Pancreas (tissue), 10 donors: ENCODE results near the gene LYG1. TPM values are rescaled to one million over a fixed set of nuclear protein-coding genes. Genes with fewer than 3 reads are reported as not detected.

Experiments used
- ATAC-seq, 4 donors: fragments of 200-7000 bp; cut with Tn5 transposase; one replicate each; pipeline versions ENCODE4 v1.8.0 to v1.9.1; 2020; ENCODE audit warnings: mild to moderate bottlenecking in 4 of 4, moderate library complexity in 4 of 4
- DNase-seq, 6 donors: peaks; one replicate each; pipeline ENCODE4 v3.0.0-alpha.2; 2020
- FAIRE-seq: peaks from 2 replicates; lab custom pipeline; 2012; peaks lifted over from hg19 to GRCh38; lab: Jason Lieb, UNC
- H3K27ac ChIP-seq, 4 donors: fragments of 200-600 bp; sonication (generic); 1 replicate in 3 of 4; 2 replicates in 1 of 4; pipeline versions ENCODE4 v1.5.0 to v1.8.0; 2020
- H3K27me3 ChIP-seq, 4 donors: fragments of 200-600 bp; one replicate each; pipeline ENCODE4 v1.8.0; 2021
- H3K36me3 ChIP-seq, 3 donors: fragments of 200-600 bp; sonication (generic) in 1 of 3; one replicate each; pipeline versions ENCODE4 v1.5.0 to v1.8.0; 2020 to 2021
- H3K4me1 ChIP-seq, 3 donors: fragments of 200-600 bp; one replicate each; pipeline ENCODE4 v1.8.0; 2021
- H3K4me3 ChIP-seq, 4 donors: fragments of 200-600 bp; sonication (generic) in 2 of 4; one replicate each; pipeline versions ENCODE4 v1.5.0 to v1.8.0; 2020 to 2021
- H3K9me3 ChIP-seq, 4 donors: fragments of 200-600 bp; one replicate each; pipeline ENCODE4 v1.8.0; 2021
- CTCF ChIP-seq, 4 donors: fragments of 200-600 bp; sonication (generic) in 3 of 4; IDR thresholded peaks; one replicate each; pipeline versions ENCODE4 v1.5.0 to v1.8.0; 2021; ENCODE audit warnings: antibody characterized with exemption in 4 of 4
- WGBS, 2 donors: extraction: QIAGEN DNeasy Blood & Tissue Kit; methylation state at CpG; one replicate each; pipeline ENCODE4 v1.1.7; 2013; 5-methylcytosine and 5-hydroxymethylcytosine counted together
- intact Hi-C, 3 donors: fragments of 100-400 bp; cut with DNase I; formaldehyde crosslinking; loops; one replicate each; pipeline versions ENCODE4 v1.11.1 to v1.14.2; 2022
- polyA plus RNA-seq, 2 donors: library from polyadenylated mRNA; stranded (reverse); fragments of 200-250 nt; gene quantifications; one replicate each; pipeline ENCODE4 v1.2.3, GENCODE V29; 2013
- total RNA-seq, 6 donors: library from RNA; stranded (reverse); fragmentation: NEBNext Ultra II Directional in 4 of 6; extraction: Animal tissue kit (Norgen Biotek cat#: 25700) in 4 of 6; gene quantifications; one replicate each; pipeline versions ENCODE4 v1.2.1 to v1.2.4, GENCODE V29; 2021 to 2023
- donor health status: healthy with polysubstance abuse.
- donor health status: DM: no; HTN: no; CAD: no; lungs with moderate emphysema.
- donor health status: DM: no; HTN: no; CAD: no.
- donor health status: control.
- donor health status: control.
- donor health status: Bipolar disorder and iron deficiency.
- donor health status: DM: yes; HTN: yes; CAD: no.
- donor health status: DM: no; HTN: no; CAD: no.
- donor health status: DM: no; HTN: no; CAD: no.
- donor health status: DM: yes; HTN: yes; CAD: no.

The LYG1 gene
- total and polyA plus RNA-seq, 8 donors, result 0.17 to 3.0 (median 0.56) TPM; not detected in 2

- H3K4me3 ChIP-seq, result no peak overlapping the region
- DNase-seq (no peak), FAIRE-seq (no peak), ATAC-seq (no peak)
- intact Hi-C loops, result no loop called here
- H3K27ac ChIP-seq, result no peak overlapping the region
- no peaks in the 10 kb centered on the region for H3K27me3 ChIP-seq
- TF ChIP-seq CTCF (IDR thresholded peaks at IDR 0.05), result no peak
- no peaks in the 10 kb centered on the region for H3K4me1 ChIP-seq
- no peaks in the 10 kb centered on the region for H3K36me3 ChIP-seq
- WGBS, 2 donors, result 80 to 84% methylated on average over 7 of the region's 7 CpGs
- no peaks in the 10 kb centered on the region for H3K9me3 ChIP-seq
Measured at GRCh38 chr2:99275882-99276281, 25.1 kb downstream of the LYG1 start.

GRCh38 chr2:99261242-99261641 lies 39.8 kb downstream of the LYG1 start:
- no peaks in the 10 kb centered on the region for H3K36me3 ChIP-seq
- no peak overlapping the region for H3K4me3 ChIP-seq
- H3K4me1 ChIP-seq, result no peaks in the 10 kb centered on the region
- intact Hi-C loops, result no loop called here
- H3K27ac ChIP-seq, result no peak overlapping the region
- no peaks in the 10 kb centered on the region for H3K27me3 ChIP-seq
- no peak for ATAC-seq
- no peak for DNase-seq
- H3K9me3 ChIP-seq, result no peaks in the 10 kb centered on the region
- WGBS, 2 donors, result 70 to 73% methylated on average over 4 of the region's 4 CpGs
- no peak for FAIRE-seq
- TF ChIP-seq CTCF (IDR thresholded peaks at IDR 0.05), result no peak

- no peak for FAIRE-seq
Measured at GRCh38 chr2:99260184-99260583, 40.8 kb downstream of the LYG1 start.

GRCh38 chr2:99259465-99259864 lies 41.5 kb downstream of the LYG1 start:
- ATAC-seq (no peak), DNase-seq (no peak), FAIRE-seq (no peak)
- Histone ChIP-seq H3K27ac (no peak overlapping the region), H3K27me3 (no peaks in the 10 kb centered on the region), H3K4me1 (no peaks in the 10 kb centered on the region), H3K36me3 (no peaks in the 10 kb centered on the region), H3K4me3 (no peak overlapping the region), H3K9me3 (no peaks in the 10 kb centered on the region)
- TF ChIP-seq CTCF (IDR thresholded peaks at IDR 0.05), result no peak
- intact Hi-C loops, result no loop called here
- WGBS, 2 donors, result 75 to 85% methylated on average over 4 of the region's 4 CpGs

More at GRCh38 chr2:99260184-99260583, 40.8 kb downstream of the LYG1 start:
- Histone ChIP-seq H3K9me3 (no peaks in the 10 kb centered on the region), H3K27ac (no peak overlapping the region), H3K36me3 (no peaks in the 10 kb centered on the region), H3K27me3 (no peaks in the 10 kb centered on the region), H3K4me3 (no peak overlapping the region), H3K4me1 (no peaks in the 10 kb centered on the region)
- TF ChIP-seq CTCF (IDR thresholded peaks at IDR 0.05), result no peak
- ATAC-seq (no peak), DNase-seq (no peak)
- intact Hi-C loops, result no loop called here
- WGBS, 2 donors, result 91 to 96% methylated on average over 2 of the region's 2 CpGs

- Histone ChIP-seq H3K27ac (no peak overlapping the region), H3K4me3 (no peak overlapping the region), H3K4me1 (no peaks in the 10 kb centered on the region), H3K9me3 (no peaks in the 10 kb centered on the region), H3K36me3 (no peaks in the 10 kb centered on the region), H3K27me3 (no peaks in the 10 kb centered on the region)
- DNase-seq (no peak), FAIRE-seq (no peak), ATAC-seq (no peak)
- intact Hi-C loops, result no loop called here
- 93 to 96% methylated on average over 2 of the region's 2 CpGs for WGBS, 2 donors
- no peak for TF ChIP-seq CTCF (IDR thresholded peaks at IDR 0.05)
Measured at GRCh38 chr2:99256677-99257076, 44.3 kb downstream of the LYG1 start.
